DND-41 (cell line): ENCODE data around the gene PLIN3.

Experiments
- CTCF ChIP-seq: IDR thresholded peaks from 2 replicates; pipeline ENCODE4 v1.5.1; 2012; ENCODE audit warnings: borderline replicate concordance, low read length, moderate library complexity, mild to moderate bottlenecking; ENCODE audit not compliant: poor library complexity, severe bottlenecking; ENCODE audit errors: extremely low read depth
- EZH2 ChIP-seq: IDR thresholded peaks from 3 replicates; pipeline ENCODE4 v1.6.1; 2012; ENCODE audit warnings: borderline replicate concordance, low read depth, mild to moderate bottlenecking, moderate library complexity, low read length, inconsistent platforms; ENCODE audit not compliant: severe bottlenecking

- TF ChIP-seq CTCF = peak; percentile 63
- TF ChIP-seq EZH2 = no peak
These were observed 44.6 kb upstream of the PLIN3 start for GRCh38 chr19:4911786-4912672.
